Umbilical cord (tissue), 2 donors: ENCODE results near the gene PPM1J. TPM values are rescaled to one million over a fixed set of nuclear protein-coding genes. Genes with fewer than 3 reads are reported as not detected.
"Not testable (repeated sequence)": the region's sequence is repeated elsewhere in the genome, so short reads cannot be mapped to it uniquely, and the experiment has no call there.

Experiments
- DNase-seq: peaks from one replicate; pipeline ENCODE4 v3.0.0-alpha.2; 2015; ENCODE audit warnings: low spot score
- total RNA-seq: library from RNA; depleted of rRNA; stranded (reverse); fragments of >200 nt; gene quantifications from one replicate; pipeline ENCODE4 v1.2.3, GENCODE V29; 2014; ENCODE audit warnings: low replicate concordance; ENCODE audit not compliant: insufficient read depth

PPM1J gene
- not detected for total RNA-seq

- peak; percentile 90 for DNase-seq
These were observed at the start of gene PPM1J for GRCh38 chr1:112715264-112716053. Gene PPM1J (minus strand): TSS chr1:112715332. CDS start chr1:112715301, 31 bp downstream.

GRCh38 chr1:112762541-112763500 lies 47.7 kb upstream of the PPM1J start:
- DNase-seq: peak; percentile 89

- no peak for DNase-seq
These were observed 46.8 kb upstream of the PPM1J start for GRCh38 chr1:112761714-112762480.

- DNase-seq: no peak
These were observed 44.1 kb upstream of the PPM1J start for GRCh38 chr1:112759228-112759627.

GRCh38 chr1:112754116-112754628 lies 39.0 kb upstream of the PPM1J start:
- DNase-seq: no peak

- no peak for DNase-seq
These were observed 33.3 kb upstream of the PPM1J start for GRCh38 chr1:112748396-112748795.

- peak; percentile 47 for DNase-seq
These were observed 29.0 kb upstream of the PPM1J start for GRCh38 chr1:112744009-112744578.

GRCh38 chr1:112743174-112744008 lies 28.3 kb upstream of the PPM1J start:
- no peak for DNase-seq

GRCh38 chr1:112737573-112737972 lies 22.4 kb upstream of the PPM1J start:
- no peak for DNase-seq

- no peak for DNase-seq
These were observed 20.6 kb upstream of the PPM1J start for GRCh38 chr1:112735752-112736151.

GRCh38 chr1:112731451-112731850 lies 16.3 kb upstream of the PPM1J start:
- no peak for DNase-seq

- no peak for DNase-seq
These were observed 14.8 kb upstream of the PPM1J start for GRCh38 chr1:112729909-112730308.

- DNase-seq: not testable (repeated sequence)
These were observed 13.9 kb upstream of the PPM1J start for GRCh38 chr1:112729011-112729410.

GRCh38 chr1:112728306-112728971 lies 13.3 kb upstream of the PPM1J start:
- DNase-seq: not testable (repeated sequence)

- DNase-seq: no peak
These were observed 12.6 kb upstream of the PPM1J start for GRCh38 chr1:112727716-112728115.

- not testable (repeated sequence) for DNase-seq
These were observed 9.1 kb upstream of the PPM1J start for GRCh38 chr1:112724240-112724639.

GRCh38 chr1:112723511-112723839 lies 8.3 kb upstream of the PPM1J start:
- no peak for DNase-seq

- peak; percentile 81 for DNase-seq
These were observed 7.7 kb upstream of the PPM1J start for GRCh38 chr1:112722601-112723510.
